Measurements from ENCODE around the gene MAST2. TPM values are rescaled to one million over a fixed set of nuclear protein-coding genes. Genes with fewer than 3 reads are reported as not detected.
A peak's percentile ranks its signal among the peaks of the same experiment; 100 is the strongest.

The MAST2 gene
- total and polyA plus RNA-seq, 9 of the 15 experiments (the other 6 are each of a cell fraction or from before 2014, with no cell fraction given), result 0.73 to 32.0 (median 17.8) TPM

DNA sequence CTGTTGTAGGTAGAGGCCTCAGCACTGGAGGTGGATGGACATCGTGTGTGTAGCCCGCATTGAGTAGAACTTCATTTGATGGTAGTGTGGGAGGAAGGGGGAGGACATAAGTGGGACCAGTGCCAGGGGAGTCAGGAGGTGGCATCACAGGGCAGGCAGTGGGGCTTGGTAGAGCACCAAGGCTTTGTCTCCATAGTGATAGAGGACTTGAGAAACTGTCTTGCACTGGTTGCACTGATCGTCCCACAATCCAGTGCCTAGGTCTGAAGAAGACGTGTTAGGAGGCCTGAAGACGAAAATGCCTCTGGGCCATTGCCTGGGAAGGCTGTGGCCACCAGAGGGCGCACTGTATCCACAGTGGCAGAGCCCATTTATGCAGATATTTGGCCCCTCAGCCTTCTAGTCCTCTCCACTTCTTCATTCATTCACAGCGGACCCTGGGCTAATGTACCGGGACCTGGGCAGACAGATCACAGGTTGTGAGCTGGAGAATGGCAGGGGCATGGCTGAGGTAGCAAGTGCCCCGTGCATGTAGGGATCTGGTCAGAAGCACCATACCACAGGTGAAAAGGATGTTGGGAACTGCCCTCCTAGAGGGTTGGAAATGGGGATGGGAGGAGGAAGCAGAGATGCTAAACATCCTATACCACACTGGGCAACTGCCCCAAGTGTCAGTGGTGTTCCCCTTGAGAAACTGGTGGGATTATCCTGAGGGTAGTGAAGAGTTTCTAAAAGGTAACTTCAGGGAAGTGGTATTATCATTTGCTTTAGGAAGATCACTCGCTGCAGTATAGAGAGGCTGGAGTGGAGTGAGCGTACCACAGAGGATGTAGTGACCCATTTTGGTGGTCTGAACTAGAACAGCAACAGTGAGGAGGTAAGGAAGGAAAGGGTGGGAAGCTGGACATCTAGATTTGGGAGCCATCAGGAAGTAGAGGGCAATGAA, 233.8 kb downstream of the MAST2 start (continued):
- no peak for TF ChIP-seq NONO (IDR thresholded peaks at IDR 0.05; ENCODE audit: low read depth in 2 of 2, low read length in 1 of 2)
- no peak for TF ChIP-seq KDM5B (IDR thresholded peaks at IDR 0.05; ENCODE audit: insufficient replicate concordance, low read depth, low read length)
- no peak for TF ChIP-seq ZBED1 (IDR thresholded peaks at IDR 0.05)
- no peak for TF ChIP-seq TAF1 (IDR thresholded peaks at IDR 0.05; ENCODE audit: control insufficient read depth, extremely low read depth, insufficient read depth, low read length, severe bottlenecking)
- TF ChIP-seq LCOR (CRISPR knock-in tag; IDR thresholded peaks at IDR 0.05), result peak; percentile 34; the same call in 1 of the 2 replicates
- no peak for TF ChIP-seq HNRNPL (IDR thresholded peaks at IDR 0.05; ENCODE audit: low read depth, low read length)
- TF ChIP-seq, protein P1, sequence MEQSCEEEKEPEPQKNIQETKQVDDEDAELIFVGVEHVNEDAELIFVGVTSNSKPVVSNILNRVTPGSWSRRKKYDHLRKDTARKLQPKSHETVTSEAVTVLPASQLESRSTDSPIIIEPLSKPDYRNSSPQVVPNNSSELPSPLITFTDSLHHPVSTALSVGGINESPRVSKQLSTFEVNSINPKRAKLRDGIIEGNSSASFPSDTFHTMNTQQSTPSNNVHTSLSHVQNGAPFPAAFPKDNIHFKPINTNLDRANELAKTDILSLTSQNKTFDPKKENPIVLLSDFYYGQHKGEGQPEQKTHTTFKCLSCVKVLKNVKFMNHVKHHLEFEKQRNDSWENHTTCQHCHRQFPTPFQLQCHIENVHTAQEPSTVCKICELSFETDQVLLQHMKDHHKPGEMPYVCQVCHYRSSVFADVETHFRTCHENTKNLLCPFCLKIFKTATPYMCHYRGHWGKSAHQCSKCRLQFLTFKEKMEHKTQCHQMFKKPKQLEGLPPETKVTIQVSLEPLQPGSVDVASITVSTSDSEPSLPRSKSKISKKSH (CRISPR knock-in tag; IDR thresholded peaks at IDR 0.05), result no peak
- TF ChIP-seq, protein P2, sequence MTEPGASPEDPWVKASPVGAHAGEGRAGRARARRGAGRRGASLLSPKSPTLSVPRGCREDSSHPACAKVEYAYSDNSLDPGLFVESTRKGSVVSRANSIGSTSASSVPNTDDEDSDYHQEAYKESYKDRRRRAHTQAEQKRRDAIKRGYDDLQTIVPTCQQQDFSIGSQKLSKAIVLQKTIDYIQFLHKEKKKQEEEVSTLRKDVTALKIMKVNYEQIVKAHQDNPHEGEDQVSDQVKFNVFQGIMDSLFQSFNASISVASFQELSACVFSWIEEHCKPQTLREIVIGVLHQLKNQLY (CRISPR knock-in tag; conservative IDR thresholded peaks at IDR 0.05), result no peak
- no peak for TF ChIP-seq MEF2A (IDR thresholded peaks at IDR 0.05; ENCODE audit: control insufficient read depth, low read depth, low read length)
- no peak for TF ChIP-seq PHTF2 (CRISPR knock-in tag; IDR thresholded peaks at IDR 0.05)
- TF ChIP-seq DACH1 (IDR thresholded peaks at IDR 0.05; ENCODE audit: partially characterized antibody), result no peak
- no peak for TF ChIP-seq KDM2B (CRISPR knock-in tag; IDR thresholded peaks at IDR 0.05)
- peak; percentile 31; the same call in 1 of the 2 replicates for TF ChIP-seq TCF3 (CRISPR knock-in tag; IDR thresholded peaks at IDR 0.05)
- no peak for TF ChIP-seq PHB (CRISPR knock-in tag; IDR thresholded peaks at IDR 0.05)
- TF ChIP-seq SRSF1 (IDR thresholded peaks at IDR 0.05; ENCODE audit: low read depth, low read length), result no peak
- no peak for TF ChIP-seq ZNF12 (CRISPR knock-in tag; IDR thresholded peaks at IDR 0.05)
- TF ChIP-seq HDAC3 (IDR thresholded peaks at IDR 0.05; ENCODE audit: borderline replicate concordance, partially characterized antibody), result no peak
- 0 out of 2 replicates have a peak, but pooled peaks have one; percentile 10 for TF ChIP-seq ZNF830 (CRISPR knock-in tag; IDR thresholded peaks at IDR 0.05)
- TF ChIP-seq, protein P3, sequence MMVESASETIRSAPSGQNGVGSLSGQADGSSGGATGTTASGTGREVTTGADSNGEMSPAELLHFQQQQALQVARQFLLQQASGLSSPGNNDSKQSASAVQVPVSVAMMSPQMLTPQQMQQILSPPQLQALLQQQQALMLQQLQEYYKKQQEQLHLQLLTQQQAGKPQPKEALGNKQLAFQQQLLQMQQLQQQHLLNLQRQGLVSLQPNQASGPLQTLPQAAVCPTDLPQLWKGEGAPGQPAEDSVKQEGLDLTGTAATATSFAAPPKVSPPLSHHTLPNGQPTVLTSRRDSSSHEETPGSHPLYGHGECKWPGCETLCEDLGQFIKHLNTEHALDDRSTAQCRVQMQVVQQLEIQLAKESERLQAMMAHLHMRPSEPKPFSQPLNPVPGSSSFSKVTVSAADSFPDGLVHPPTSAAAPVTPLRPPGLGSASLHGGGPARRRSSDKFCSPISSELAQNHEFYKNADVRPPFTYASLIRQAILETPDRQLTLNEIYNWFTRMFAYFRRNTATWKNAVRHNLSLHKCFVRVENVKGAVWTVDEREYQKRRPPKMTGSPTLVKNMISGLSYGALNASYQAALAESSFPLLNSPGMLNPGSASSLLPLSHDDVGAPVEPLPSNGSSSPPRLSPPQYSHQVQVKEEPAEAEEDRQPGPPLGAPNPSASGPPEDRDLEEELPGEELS (CRISPR knock-in tag; IDR thresholded peaks at IDR 0.05; ENCODE audit: borderline replicate concordance), result no peak
- TF ChIP-seq ZNF121 (CRISPR knock-in tag; conservative IDR thresholded peaks at IDR 0.05), result peak; percentile 15; the same call in 1 of the 2 replicates
- TF ChIP-seq PYGO2 (tag; IDR thresholded peaks at IDR 0.05), result no peak
- TF ChIP-seq, protein P4, sequence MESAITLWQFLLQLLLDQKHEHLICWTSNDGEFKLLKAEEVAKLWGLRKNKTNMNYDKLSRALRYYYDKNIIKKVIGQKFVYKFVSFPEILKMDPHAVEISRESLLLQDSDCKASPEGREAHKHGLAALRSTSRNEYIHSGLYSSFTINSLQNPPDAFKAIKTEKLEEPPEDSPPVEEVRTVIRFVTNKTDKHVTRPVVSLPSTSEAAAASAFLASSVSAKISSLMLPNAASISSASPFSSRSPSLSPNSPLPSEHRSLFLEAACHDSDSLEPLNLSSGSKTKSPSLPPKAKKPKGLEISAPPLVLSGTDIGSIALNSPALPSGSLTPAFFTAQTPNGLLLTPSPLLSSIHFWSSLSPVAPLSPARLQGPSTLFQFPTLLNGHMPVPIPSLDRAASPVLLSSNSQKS (CRISPR knock-in tag; IDR thresholded peaks at IDR 0.05), result no peak
- TF ChIP-seq KLF1 (tag; IDR thresholded peaks at IDR 0.05), result no peak
